ENCODE measurements around the gene ZNF821. TPM values are rescaled to one million over a fixed set of nuclear protein-coding genes. Genes with fewer than 3 reads are reported as not detected.

Gene ZNF821
- total and polyA plus RNA-seq, 10 of the 15 experiments (the other 5 are each of a cell fraction or from before 2014, with no cell fraction given), result 0.82 to 9.9 (median 6.8) TPM

DNA sequence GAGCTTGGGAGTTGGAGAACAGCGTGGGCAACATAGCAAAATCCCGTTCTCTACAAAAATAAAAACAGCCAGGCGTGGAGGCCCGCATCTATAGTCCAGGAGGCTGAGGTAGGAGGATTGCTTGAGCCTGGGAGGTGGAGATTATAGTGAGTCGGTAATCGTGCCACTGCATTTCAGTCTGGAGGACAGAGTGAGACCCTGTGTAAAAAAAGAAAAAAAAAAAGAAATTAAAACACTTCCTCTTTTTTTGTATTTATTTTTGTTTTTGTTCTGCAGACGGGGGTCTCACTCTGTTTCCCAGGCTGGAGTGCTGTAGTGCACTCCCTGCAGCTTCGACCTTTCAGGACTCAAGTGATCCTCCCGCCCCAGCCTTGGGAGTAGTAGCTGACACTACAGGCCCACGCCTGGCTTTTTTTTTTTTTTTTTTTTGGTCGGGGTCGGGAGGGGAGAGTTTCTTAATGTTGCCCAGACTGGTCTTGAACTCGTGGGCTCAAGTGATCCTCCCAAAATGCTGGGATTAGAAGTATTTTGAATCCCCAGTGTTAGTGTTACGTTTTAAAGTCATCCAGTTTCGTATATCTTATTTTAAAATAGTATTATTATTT lies 12.9 kb upstream of the ZNF821 start:
- Histone ChIP-seq H3K79me2 (ENCODE audit: control insufficient read depth, insufficient read depth, low read length) (peaks cover 67% of the 10 kb centered on the region), H3K9ac (ENCODE audit: control insufficient read depth, insufficient read depth, low read length) (peak overlapping the region; percentile 99), H3K4me1 (ENCODE audit: control insufficient read depth, insufficient read depth, low read length) (peaks cover 2% of the 10 kb centered on the region; the same call in 1 of the 2 replicates), H3K27me3 (replicated peaks in 1 of 2; ENCODE audit: control insufficient read depth in 2 of 2, insufficient read depth in 2 of 2, low read length in 1 of 2) (no peaks in the 10 kb centered on the region), H3K4me3 (peak overlapping the region; percentile 84), H3K36me3 (ENCODE audit: control insufficient read depth in 2 of 2, insufficient read depth in 2 of 2, low read length in 1 of 2) (no peaks in the 10 kb centered on the region), H3K4me2 (ENCODE audit: control insufficient read depth, insufficient read depth) (peak overlapping the region; percentile 61), H3K9me3 (replicated peaks; ENCODE audit: control insufficient read depth, insufficient read depth, low read length) (no peaks in the 10 kb centered on the region; the same call in 2 of the 3 replicates), H4K20me1 (ENCODE audit: control insufficient read depth, insufficient read depth) (peaks cover 4% of the 10 kb centered on the region; the same call in 1 of the 2 replicates), H3K27ac (ENCODE audit: control insufficient read depth, insufficient read depth) (peak overlapping the region; percentile 98), H2AFZ (ENCODE audit: control insufficient read depth, low read depth, low read length) (no peak overlapping the region)
- TF ChIP-seq WRNIP1 (IDR thresholded peaks at IDR 0.05; ENCODE audit: borderline replicate concordance, low read depth, low read length) (0 out of 2 replicates have a peak, but pooled peaks have one; percentile 31), SREBF1 (IDR thresholded peaks at IDR 0.05; ENCODE audit: low read length) (no peak), NR2C2 (IDR thresholded peaks at IDR 0.05; ENCODE audit: borderline replicate concordance, control insufficient read depth, insufficient read length, low read depth) (no peak), BMI1 (IDR thresholded peaks at IDR 0.05; ENCODE audit: borderline replicate concordance) (no peak), SPI1 (IDR thresholded peaks at IDR 0.05; ENCODE audit: borderline replicate concordance, insufficient read depth, low read depth, low read length) (peak; percentile 67), EP300 (IDR thresholded peaks at IDR 0.05; ENCODE audit: borderline replicate concordance in 1 of 2, control insufficient read depth in 1 of 2, low read depth in 2 of 2, low read length in 2 of 2) (no peak)
- CTCF ChIA-PET, result interaction anchor here (0.7 to 5.4 kb wide), 5 partner anchors 14 to 198 kb away, joined by 3 to 38 read pairs (median 5); partner anchors contain the start of gene ZNF821
- no peak for DNase-seq (ENCODE audit: low read depth, low spot score)
- FAIRE-seq, result no peak
- no peak for ATAC-seq
- 24% methylated on average over 13 of the region's 15 CpGs for WGBS (ENCODE audit: insufficient coverage, insufficient replicate concordance, low lambda C conversion rate, missing lambda C conversion rate)
- RAD21 ChIA-PET (ENCODE audit: unreplicated experiment), result interaction anchor here (0.6 to 3.1 kb wide), 5 partner anchors 14 to 78 kb away, joined by 3 to 14 read pairs (median 4); no protein-coding TSS in a partner anchor
- in situ Hi-C loops (cut with MboI), result loop anchor here (5.0 kb wide), 1 partner anchor 90 kb away; the partner anchor contains the start of gene AP1G1
- BruUV-seq (replicated peaks), result no TSS peak
- POLR2A ChIA-PET, result interaction anchor here (0.5 to 4.5 kb wide), 8 partner anchors 11 to 842 kb away, joined by 3 to 34 read pairs (median 4); partner anchors contain the start of gene ZNF821
- SMC1A ChIA-PET (ENCODE audit: uncharacterized antibody, unreplicated experiment), result interaction anchor here (0.8 to 1.3 kb wide), 8 partner anchors 8 to 121 kb away, joined by 3 to 4 read pairs (median 3); no protein-coding TSS in a partner anchor
- intact Hi-C loops (cut with micrococcal nuclease; ENCODE audit: unreplicated experiment), result loop anchor here (10.0 kb wide), 1 partner anchor 198 kb away; the partner anchor contains the start of genes DHX38 and TXNL4B

Measured in GM12878 (cell line).